ENCODE measurements around the gene RRAGB.
"Not testable (repeated sequence)": the region's sequence is repeated elsewhere in the genome, so short reads cannot be mapped to it uniquely, and the experiment has no call there.

The RRAGB gene

DNA sequence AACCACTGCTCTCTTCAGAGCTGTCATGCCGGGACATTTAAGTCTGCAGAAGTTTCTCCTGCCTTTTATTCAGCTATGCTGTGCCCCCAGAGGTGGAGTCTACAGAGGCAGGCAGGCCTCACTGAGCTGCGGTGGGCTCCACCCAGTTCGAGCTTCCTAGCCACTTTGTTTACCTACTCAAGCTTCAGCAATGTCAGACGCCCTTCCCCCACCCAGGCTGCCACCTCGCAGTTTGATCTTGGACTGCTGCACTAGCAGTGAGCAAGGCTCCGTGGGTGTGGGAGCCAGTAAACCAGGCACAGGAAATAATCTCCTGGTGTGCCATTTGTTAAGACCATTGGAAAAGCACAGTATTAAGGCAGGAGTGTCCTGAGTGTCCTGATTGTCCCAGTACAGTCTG lies 56.9 kb downstream of the RRAGB start:
- not testable (repeated sequence) for DNase-seq

DNA sequence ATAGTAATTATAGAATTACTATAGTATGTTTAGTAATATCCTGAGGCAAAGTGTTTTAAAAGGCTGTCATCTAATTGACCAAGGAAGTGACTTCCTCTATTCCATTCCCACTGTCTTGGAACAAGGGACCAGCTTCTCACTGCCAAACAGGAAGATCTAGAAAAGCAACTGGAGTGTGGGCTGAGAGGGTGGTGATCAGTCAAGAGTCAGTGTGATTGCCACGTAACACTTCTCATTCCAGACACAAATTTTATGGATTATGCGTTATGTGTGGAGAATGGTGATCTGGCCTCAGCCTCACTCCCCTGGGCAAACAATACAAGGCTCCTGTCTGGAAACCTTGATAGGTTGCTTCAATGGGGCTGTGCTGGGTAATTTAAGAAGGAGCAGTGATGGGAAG lies 60.0 kb downstream of the RRAGB start:
- no peak for DNase-seq

DNA sequence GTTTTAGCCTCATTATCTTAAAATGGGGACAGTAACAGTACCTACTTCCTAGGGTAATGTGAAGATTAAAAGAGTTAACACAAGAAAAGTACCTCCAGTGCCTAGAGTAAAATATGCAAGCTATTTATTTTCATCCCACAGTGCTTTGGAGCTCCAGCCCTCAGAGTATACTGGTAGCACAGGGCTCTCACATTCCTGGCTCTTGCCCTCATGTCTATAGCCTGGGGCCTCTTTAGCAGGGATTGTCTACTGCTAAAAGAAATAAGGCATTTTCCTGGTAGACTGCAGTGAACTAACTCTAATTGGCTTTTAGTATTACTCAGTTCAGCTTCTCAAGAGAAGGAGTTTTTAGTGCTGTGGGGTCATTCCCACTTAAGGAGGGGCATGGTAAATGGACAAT lies 60.8 kb downstream of the RRAGB start:
- no peak for DNase-seq

DNA sequence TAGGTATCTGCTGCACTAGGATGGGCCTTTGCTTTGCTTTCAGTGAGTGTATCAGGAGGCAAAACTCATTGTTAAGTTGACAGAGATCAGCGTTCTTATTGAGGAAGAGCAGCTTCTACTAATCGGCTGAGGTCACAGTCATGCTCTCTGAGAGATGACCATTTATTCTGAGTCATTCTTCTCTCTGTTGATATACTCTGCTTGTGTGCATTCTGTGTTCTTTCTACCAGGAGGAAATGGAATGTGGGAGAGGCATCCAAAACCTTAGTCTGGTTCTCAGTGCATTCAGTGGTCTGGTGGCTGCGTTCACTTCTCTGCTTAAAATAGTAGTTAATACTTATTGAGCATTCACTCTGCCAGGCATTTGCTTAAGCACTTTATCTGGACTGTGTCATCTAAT lies 66.2 kb downstream of the RRAGB start:
- no peak for DNase-seq

DNA sequence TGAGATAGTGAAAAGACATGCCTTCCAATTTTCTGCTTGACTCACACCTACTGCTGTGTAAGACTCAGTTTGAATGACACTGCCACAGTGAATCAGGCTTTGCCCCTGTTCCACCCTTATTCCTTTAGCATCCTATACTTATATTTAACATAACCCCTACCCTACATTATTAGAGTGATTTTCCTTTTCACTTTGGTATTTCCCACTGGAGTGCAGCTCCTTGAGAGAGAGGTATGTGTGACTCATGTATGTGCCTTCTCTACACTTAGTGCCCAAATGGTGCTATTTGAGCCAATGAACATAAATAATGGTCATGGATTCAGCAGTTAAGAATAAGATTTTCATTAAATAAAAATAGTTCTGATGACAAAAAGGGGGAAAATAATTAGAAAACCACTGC lies 69.5 kb downstream of the RRAGB start:
- DNase-seq = no peak

DNA sequence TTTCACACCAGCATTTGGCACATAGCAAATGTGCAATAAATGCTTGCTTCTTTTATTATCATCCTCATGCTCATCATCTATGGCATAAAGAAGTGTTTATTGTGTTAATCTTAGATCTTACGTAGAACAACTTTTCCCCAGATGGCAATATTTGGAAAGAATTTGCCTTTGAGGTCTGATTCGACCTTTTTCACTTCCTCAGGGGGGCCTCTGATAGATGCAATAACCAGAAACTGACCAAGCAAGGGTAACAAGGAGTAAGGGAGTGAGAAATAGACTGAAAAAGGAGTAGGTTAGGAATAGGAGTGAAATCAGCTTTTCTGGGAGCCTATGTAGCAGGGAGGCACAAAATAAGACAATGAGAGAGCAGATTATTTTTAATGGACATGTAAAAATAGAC lies 70.2 kb downstream of the RRAGB start:
- DNase-seq = no peak

DNA sequence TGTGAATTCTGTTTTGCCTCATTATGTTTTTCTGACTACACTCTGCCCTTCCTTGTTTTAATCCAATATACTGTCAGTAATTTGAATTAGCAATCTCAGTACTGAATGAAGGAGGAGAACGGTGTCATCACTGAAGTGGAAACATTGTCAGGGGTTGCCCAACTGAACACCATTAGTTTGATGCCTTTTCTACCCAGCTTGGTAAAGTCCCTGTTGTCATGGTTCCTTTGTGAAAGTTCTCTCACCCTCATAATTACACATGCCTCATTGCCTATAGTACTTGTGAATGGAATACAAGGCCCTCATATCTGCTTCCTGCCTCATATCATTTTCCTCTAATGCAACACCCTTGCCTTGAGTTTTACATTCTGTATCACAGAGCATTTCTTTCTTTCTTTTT lies 76.9 kb downstream of the RRAGB start:
- no peak for DNase-seq

DNA sequence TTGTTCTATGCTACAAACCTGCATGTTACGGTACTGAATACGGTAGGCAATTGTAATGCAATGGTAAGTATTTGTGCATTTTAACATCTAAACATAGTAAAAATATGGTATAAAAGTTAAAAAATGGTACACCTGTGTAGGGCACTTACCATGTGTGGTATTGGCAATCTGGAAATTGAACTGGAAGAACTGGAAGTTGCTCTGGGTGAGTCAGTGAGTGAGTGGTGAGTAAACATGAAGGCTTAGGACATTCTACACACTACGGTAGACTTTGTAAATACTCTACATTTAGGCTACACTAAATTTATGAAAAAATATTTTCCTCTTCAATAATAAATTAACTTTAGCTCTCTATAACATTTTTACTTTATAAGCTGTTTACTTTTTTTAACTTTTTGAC lies 78.9 kb downstream of the RRAGB start:
- DNase-seq = no peak

DNA sequence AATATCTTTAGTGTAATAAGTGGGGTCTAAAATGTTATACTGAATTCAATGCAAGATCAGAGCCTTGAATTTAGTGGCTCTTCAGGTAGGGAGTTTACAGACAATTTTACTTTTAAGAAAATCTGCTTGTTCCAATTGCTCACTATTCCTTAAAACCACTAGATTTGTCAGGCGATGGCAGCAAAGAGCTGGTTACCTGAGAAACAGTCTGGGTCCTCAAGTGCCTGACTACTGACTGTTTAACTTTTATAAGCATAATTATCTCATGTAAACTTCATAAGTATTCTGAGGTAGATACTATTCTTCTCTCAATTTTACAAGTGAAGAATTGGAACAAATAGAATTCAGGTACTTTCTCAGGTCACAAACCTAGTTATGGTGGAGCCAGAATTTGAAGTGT lies 84.3 kb downstream of the RRAGB start:
- DNase-seq = no peak

Data from NCI-H187 (cell line).